HPDE6-E6E7 (cell line): ENCODE data around the gene CCDC40.

Source experiments
- DNase-seq: peaks from one replicate; pipeline ENCODE4 v3.0.0; 2011; ENCODE audit warnings: missing footprints; ENCODE audit errors: extremely low spot score

Gene CCDC40

DNA sequence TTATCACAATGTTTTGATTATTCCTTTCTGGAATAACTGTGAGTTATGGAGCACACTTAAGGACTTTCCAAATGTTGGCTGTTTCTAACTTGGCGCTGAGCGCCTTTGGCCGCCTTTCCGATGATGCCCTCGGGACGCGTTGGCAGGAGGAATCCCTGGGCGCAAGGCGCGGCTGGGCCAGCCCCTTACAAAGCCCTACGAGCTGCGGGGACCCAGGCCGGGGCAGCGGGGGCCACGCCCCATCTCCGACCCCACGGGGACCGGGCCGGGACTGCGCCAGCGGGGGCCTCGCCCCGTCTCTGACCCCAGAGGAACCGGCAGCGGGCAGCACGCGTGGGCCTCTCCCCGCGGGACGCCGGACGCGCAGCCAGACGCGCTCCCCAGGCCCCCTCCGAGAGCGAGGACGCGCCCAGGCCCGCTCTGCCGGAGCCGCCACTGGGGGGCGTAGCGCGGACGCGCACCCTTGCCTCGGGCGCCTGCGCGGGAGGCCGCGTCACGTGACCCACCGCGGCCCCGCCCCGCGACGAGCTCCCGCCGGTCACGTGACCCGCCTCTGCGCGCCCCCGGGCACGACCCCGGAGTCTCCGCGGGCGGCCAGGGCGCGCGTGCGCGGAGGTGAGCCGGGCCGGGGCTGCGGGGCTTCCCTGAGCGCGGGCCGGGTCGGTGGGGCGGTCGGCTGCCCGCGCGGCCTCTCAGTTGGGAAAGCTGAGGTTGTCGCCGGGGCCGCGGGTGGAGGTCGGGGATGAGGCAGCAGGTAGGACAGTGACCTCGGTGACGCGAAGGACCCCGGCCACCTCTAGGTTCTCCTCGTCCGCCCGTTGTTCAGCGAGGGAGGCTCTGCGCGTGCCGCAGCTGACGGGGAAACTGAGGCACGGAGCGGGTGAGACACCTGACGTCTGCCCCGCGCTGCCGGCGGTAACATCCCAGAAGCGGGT is 64.8 kb downstream of the CCDC40 start, which contains the start of gene GAA:
GAA (plus strand) TSS at position 571 of the 935 bp plus-strand sequence. CDS start 3,006 bp downstream, outside the sequence.
- DNase-seq = peak; percentile 84

DNA sequence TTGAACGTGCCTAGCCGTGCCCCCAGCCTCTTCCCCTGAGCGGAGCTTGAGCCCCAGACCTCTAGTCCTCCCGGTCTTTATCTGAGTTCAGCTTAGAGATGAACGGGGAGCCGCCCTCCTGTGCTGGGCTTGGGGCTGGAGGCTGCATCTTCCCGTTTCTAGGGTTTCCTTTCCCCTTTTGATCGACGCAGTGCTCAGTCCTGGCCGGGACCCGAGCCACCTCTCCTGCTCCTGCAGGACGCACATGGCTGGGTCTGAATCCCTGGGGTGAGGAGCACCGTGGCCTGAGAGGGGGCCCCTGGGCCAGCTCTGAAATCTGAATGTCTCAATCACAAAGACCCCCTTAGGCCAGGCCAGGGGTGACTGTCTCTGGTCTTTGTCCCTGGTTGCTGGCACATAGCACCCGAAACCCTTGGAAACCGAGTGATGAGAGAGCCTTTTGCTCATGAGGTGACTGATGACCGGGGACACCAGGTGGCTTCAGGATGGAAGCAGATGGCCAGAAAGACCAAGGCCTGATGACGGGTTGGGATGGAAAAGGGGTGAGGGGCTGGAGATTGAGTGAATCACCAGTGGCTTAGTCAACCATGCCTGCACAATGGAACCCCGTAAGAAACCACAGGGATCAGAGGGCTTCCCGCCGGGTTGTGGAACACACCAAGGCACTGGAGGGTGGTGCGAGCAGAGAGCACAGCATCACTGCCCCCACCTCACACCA is 65.7 kb downstream of the CCDC40 start:
- peak; percentile 38 for DNase-seq

DNA sequence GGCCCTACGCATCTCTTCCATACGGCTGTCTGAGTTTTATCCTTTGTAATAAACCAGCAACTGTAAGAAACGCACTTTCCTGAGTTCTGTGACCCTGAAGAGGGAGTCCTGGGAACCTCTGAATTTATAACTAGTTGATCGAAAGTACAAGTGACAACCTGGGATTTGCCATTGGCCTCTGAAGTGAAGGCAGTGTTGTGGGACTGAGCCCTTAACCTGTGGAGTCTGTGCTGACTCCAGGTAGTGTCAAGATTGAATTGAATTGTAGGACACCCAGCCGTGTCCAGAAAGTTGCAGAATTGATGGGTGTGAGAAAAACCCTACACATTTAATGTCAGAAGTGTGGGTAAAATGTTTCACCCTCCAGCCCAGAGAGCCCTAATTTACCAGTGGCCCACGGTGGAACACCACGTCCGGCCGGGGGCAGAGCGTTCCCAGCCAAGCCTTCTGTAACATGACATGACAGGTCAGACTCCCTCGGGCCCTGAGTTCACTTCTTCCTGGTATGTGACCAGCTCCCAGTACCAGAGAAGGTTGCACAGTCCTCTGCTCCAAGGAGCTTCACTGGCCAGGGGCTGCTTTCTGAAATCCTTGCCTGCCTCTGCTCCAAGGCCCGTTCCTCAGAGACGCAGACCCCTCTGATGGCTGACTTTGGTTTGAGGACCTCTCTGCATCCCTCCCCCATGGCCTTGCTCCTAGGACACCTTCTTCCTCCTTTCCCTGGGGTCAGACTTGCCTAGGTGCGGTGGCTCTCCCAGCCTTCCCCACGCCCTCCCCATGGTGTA is 66.4 kb downstream of the CCDC40 start:
- DNase-seq = peak; percentile 59

DNA sequence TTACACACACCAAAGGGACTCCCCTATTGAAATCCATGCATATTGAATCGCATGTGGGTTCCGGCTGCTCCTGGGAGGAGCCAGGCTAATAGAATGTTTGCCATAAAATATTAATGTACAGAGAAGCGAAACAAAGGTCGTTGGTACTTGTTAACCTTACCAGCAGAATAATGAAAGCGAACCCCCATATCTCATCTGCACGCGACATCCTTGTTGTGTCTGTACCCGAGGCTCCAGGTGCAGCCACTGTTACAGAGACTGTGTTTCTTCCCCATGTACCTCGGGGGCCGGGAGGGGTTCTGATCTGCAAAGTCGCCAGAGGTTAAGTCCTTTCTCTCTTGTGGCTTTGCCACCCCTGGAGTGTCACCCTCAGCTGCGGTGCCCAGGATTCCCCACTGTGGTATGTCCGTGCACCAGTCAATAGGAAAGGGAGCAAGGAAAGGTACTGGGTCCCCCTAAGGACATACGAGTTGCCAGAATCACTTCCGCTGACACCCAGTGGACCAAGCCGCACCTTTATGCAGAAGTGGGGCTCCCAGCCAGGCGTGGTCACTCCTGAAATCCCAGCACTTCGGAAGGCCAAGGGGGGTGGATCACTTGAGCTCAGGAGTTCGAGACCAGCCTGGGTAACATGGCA is 67.1 kb downstream of the CCDC40 start:
- DNase-seq = no peak

DNA sequence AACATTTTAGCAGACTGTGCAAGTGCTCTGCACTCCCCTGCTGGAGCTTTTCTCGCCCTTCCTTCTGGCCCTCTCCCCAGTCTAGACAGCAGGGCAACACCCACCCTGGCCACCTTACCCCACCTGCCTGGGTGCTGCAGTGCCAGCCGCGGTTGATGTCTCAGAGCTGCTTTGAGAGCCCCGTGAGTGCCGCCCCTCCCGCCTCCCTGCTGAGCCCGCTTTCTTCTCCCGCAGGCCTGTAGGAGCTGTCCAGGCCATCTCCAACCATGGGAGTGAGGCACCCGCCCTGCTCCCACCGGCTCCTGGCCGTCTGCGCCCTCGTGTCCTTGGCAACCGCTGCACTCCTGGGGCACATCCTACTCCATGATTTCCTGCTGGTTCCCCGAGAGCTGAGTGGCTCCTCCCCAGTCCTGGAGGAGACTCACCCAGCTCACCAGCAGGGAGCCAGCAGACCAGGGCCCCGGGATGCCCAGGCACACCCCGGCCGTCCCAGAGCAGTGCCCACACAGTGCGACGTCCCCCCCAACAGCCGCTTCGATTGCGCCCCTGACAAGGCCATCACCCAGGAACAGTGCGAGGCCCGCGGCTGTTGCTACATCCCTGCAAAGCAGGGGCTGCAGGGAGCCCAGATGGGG is 68.0 kb downstream of the CCDC40 start:
- DNase-seq = no peak

DNA sequence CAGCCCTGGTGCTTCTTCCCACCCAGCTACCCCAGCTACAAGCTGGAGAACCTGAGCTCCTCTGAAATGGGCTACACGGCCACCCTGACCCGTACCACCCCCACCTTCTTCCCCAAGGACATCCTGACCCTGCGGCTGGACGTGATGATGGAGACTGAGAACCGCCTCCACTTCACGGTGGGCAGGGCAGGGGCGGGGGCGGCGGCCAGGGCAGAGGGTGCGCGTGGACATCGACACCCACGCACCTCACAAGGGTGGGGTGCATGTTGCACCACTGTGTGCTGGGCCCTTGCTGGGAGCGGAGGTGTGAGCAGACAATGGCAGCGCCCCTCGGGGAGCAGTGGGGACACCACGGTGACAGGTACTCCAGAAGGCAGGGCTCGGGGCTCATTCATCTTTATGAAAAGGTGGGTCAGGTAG is 68.5 kb downstream of the CCDC40 start:
- DNase-seq = no peak

DNA sequence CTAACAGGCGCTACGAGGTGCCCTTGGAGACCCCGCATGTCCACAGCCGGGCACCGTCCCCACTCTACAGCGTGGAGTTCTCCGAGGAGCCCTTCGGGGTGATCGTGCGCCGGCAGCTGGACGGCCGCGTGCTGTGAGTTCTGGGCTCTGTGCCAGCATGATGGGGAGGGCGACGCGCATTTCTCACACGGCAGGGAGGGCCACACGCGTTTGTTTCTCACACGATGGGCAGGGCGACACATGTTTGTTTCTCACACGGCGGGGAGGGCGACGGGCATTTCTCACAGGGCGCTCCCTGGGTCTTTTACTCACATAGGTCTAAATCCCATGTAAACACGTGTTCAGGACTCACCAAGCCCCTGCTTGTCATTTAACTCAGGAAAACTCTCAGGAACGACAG is 69.3 kb downstream of the CCDC40 start:
- DNase-seq = no peak

DNA sequence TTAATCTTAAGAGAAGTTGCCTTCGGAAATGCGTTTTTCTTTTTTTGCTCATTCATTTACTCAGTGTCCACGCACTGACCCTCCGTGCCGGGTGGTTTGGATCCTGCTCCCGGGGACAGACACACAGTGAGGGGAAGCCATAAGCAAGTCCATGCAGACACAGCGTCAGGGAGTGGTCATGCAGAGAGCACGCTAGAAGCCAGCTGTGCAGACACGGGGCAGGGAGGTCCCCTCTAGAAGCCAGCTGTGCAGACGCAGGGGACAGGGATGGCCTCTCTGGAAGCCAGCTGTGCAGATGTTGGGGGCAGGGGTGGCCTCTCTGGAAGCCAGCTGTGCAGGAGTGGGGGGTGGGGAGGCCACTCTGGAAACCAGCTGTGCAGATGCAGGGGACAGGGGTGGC is 69.7 kb downstream of the CCDC40 start:
- no peak for DNase-seq

DNA sequence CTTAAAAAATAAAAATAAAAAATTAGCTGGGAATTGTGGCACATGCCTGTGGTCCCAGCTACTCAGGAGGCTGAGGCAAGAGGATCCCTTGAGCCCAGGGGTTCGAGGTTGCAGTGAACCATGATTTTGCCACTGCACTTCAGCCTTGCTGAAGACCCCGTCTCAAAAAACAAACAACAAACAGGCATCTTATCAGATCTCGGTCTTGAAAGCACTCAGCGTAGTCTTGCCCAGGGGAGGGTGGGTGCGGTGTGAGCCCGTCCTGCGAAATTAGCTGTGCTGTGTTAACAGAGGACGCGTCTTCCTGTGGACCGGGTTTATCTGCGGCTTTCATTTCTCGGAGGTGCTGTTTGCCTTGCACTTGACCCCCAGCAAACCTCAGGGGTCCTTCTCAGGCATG is 70.3 kb downstream of the CCDC40 start:
- no peak for DNase-seq

DNA sequence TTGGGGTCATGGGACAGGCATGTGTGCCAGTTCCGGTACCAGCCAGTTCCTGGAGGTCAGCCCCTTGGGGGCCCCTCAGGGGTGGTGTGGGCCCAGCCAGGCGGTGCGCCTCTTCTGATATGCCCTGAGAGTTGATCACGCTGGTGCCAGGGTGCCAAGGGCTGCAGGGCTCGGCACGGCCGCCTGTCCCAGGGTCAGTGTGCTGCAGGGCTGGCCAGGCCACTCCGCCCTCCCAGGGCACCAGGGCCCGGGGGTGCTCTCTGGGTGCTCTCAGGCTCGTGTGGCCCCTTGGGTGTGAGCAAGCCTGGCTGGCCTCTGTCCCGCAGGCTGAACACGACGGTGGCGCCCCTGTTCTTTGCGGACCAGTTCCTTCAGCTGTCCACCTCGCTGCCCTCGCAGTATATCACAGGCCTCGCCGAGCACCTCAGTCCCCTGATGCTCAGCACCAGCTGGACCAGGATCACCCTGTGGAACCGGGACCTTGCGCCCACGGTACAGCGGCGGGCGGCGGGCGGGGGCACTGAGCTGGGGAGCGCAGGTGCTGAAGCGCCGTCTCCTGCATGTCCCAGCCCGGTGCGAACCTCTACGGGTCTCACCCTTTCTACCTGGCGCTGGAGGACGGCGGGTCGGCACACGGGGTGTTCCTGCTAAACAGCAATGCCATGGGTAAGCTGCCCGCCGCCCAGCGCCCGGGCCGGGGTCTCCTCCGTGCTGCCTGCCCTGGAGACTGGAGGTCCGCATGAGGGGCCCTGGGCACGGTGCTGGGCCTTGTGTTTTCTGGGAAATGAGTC is 71.0 kb downstream of the CCDC40 start:
- no peak for DNase-seq

DNA sequence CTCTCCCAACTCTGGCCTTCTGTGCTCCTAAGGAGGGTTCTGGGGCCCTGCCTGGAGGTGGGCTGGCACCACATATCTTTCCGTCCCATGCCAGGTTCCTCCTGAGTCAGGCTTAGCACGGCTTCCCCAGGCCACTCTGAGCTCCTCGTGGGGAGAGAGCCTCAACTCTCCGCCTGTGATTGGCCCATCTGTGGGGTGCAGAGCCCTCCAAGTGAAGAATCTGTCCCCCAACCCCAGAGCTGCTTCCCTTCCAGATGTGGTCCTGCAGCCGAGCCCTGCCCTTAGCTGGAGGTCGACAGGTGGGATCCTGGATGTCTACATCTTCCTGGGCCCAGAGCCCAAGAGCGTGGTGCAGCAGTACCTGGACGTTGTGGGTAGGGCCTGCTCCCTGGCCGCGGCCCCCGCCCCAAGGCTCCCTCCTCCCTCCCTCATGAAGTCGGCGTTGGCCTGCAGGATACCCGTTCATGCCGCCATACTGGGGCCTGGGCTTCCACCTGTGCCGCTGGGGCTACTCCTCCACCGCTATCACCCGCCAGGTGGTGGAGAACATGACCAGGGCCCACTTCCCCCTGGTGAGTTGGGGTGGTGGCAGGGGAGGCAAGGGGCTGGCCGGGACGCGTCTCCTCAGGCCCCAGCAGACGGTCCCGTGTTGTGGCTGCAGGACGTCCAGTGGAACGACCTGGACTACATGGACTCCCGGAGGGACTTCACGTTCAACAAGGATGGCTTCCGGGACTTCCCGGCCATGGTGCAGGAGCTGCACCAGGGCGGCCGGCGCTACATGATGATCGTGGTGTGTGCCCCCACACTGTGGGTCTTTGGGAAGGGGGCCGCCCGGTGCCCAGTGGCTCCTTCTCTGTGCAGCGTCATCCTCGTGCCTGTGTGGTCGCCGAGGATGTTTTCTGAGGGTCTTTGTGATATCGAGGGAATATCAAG is 71.9 kb downstream of the CCDC40 start:
- DNase-seq = no peak

DNA sequence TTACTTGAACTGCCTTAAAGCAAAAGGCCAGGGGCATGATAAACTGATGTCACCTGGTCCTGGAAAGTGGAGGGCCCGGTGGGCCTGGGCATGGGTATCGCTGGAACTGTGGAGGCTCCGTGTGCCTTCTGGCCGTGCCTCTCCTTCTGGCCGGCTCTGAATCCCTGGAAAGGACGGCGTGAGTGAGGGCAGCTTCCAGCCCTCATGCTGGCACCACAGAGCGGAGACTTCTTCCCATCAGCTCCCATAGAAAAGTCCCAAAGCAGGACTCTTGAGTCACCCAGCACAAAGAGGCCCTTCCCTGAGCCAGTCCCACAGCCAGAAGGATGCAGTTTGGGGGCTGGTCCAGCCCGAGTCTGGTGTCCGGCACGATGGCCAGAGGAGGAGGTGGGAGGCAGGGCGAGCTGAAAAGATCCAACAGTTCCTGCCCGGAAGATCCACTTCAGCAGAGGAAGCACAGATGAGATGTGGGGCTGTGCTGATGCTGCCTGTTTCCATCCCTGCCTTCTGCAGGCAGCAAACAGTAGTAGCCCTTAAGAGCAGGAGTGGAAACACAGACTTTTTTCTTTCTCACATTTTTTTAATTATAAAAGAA is 72.7 kb downstream of the CCDC40 start:
- no peak for DNase-seq

DNA sequence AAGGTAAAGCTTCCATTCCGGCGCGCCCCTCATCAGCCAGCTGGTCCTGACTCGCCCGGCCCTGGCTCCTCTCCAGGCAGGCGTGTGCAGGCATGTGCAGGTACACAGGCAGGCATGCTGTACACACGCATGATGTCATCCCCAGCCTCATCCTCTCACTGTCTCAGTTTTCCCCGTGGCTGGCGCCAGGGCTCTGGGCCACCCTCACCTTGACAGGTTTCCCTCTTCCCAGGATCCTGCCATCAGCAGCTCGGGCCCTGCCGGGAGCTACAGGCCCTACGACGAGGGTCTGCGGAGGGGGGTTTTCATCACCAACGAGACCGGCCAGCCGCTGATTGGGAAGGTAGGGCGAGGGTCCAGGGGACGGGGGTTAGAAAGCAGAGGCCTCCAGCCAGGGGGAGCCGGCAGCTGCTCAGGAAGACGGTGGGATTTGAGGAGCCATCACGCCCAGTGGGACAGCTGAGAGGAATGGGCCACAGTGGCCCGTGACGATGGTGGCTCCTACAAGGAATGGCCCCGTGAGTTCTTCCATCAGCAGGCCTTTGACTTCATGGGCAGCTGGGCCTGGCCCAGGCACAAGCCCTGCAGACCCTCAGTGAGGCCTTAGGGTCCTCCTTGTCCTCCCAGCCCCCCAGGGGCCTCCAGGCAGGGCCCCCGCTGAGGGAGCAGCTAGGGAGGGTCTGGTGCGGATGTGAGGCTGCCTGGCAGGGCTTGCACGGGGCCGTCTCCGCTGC is 73.4 kb downstream of the CCDC40 start:
- DNase-seq = peak; percentile 92

DNA sequence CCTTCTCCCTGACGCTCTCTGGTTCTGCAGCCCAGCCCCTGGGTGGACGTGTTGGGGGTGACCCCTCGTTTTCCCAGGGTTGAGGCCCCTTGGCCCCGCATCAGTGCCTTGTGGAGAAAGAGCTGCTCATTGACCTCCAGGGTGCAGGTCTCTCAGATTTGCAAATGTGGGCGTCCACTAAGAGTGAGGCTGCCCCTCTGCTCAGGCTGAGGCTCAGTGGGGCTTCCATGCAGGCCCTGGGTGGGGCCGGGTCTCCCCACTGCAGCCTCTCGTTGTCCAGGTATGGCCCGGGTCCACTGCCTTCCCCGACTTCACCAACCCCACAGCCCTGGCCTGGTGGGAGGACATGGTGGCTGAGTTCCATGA is 74.0 kb downstream of the CCDC40 start:
- DNase-seq = no peak

DNA sequence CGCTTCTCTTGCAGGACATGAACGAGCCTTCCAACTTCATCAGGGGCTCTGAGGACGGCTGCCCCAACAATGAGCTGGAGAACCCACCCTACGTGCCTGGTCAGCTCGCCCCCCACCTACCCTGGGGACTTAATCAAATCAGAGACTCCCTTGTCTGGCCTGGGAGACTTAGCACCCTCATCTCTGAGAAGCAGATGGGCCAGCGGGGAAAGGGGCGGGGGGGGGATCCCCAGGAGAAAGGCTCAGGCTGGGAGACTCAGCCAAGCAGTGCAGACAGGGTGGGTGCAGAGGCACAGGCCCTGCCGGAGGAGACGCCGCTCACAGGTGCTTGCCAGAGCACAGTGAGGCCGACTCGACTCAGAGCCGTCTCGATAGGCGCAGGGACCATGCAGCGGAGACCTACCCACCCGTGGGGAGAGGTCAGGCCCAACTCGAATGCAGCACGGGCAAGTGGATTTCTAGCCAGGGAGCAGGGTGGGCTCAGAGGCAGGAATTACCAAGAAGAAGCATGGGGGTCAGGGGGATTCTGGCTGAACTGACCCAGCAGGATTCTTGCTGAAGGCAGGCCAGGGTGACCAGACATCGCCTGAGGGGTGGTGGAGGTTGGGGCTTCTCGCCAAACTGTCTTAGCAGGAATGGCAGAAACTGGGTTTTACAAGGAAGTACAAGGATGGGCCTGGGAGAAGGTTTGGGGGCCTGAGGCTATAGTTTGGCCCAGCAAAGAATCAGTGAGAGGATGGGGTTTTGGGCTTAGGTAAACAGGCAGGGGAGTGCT is 74.7 kb downstream of the CCDC40 start:
- DNase-seq = no peak

DNA sequence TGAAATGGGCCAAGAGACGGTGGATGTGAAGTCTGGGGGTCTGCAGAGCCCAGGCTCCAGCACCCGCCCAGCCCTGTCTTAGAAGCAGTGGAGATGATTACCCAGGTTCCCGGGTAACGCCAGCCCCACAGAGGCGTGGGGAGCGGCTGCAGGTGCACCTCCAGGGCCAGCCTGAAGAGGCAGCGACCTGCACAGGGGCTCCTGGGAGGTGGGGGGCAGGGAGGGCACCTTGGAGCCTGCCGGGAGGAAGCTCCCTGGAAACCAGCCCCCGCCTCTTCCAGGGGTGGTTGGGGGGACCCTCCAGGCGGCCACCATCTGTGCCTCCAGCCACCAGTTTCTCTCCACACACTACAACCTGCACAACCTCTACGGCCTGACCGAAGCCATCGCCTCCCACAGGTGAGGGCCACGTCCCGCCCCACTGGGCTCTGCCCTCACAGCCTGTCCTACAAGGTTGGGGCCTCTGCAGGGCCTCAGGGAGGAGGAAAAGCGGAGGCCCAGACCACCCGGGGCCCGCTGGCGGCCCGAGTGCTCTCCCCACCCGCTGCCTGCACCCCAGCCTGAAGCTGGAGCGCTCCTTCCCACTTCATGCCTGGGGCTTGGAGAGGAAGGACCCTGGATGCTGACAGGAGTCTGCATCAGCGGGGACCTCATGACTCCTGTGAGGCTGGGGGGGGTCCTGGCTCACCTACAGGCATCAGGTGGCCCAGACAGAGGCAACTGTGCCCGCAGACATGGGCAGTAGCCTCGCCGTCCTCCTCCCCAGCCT is 75.4 kb downstream of the CCDC40 start:
- no peak for DNase-seq
